ENCODE results near the gene MYO18A.

GRCh38 chr17:29159306-29159860 is 20.8 kb downstream of the MYO18A start:
- TF ChIP-seq CTCF (IDR thresholded peaks at IDR 0.05): no peak
- no peak for TF ChIP-seq EZH2phosphoT487 (IDR thresholded peaks at IDR 0.05)
